GM18951 (cell line): ENCODE data around the gene GRK3.
"Not testable (repeated sequence)": the region's sequence is repeated elsewhere in the genome, so short reads cannot be mapped to it uniquely, and the experiment has no call there.

Experiments
- POLR2A ChIP-seq: IDR thresholded peaks from 4 replicates; pipeline ENCODE4 v1.6.1; 2011; ENCODE audit warnings: mild to moderate bottlenecking; ENCODE audit not compliant: insufficient read length, insufficient read depth; ENCODE audit errors: extremely low read depth
- in situ Hi-C: fragments of 300-500 bp; cut with MboI; formaldehyde crosslinking; loops from one replicate; pipeline ENCODE4 v1.12.0; 2022; ENCODE audit warnings: low sequenced_read_pairs, mixed read lengths, inconsistent platforms; ENCODE audit not compliant: unreplicated experiment

GRK3 gene

DNA sequence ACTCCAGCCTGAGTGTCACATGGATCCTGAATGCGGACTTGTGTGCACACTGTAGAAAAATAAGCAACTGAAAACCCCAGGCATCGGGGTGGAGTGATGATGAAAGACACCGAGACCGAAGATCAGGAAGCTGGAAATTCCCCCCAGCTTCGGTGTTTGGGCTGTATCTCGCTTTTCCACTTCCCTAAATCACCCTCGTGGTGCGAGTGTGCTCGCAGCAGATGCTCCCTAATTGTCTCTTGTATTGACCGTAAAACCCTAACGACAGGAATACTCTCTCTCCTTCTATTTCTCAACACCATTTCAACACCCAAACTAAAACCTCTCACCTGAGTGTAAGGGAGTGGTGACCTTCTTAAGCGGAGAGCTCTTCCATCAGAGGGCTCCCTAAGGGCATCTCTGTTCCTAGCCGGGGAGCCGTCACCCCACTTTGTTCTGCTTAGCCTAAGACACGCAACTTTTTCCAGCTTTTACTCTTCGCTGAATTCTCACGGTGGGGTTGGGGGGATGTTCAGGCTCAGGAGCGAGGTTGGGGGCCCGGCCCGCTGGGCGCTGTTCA, 635 bp upstream of the GRK3 start:
- in situ Hi-C loops, result no loop called here
- no peak for TF ChIP-seq POLR2A

DNA sequence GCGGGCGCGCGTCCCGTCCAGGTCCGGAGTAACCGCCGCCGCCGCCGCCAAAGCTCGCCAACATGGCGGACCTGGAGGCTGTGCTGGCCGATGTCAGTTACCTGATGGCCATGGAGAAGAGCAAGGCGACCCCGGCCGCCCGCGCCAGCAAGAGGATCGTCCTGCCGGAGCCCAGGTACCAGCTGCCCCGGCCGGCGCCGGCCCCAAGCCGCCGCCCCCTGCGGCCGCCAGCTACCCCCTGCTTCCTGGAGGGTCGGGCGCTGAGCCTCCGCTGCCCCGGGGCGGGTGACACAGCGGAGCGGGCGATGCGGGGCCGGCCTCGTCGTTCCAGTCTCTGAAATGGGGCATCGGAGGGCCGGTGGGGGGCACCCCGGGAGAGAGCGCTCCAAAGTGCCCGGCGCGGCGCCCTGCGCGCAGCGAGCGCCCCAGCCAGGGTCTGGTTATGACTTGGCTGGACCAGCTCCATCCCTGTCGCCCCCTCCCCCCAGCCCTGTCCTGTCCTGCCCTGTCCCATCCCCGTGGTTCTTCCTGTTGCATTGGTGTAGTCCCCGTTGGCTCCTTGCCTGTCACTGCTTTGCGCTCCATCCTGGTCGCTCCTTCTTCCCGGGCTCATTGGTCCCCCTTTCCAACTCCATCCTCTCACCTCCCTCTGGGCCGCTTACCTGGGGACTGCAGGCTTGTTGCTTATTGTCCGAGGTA, 653 bp downstream of the GRK3 start:
- no peak for TF ChIP-seq POLR2A
- in situ Hi-C loops, result no loop called here

GRCh38 chr22:25566186-25566897, 1.9 kb downstream of the GRK3 start:
- in situ Hi-C loops, result no loop called here
- no peak for TF ChIP-seq POLR2A

DNA sequence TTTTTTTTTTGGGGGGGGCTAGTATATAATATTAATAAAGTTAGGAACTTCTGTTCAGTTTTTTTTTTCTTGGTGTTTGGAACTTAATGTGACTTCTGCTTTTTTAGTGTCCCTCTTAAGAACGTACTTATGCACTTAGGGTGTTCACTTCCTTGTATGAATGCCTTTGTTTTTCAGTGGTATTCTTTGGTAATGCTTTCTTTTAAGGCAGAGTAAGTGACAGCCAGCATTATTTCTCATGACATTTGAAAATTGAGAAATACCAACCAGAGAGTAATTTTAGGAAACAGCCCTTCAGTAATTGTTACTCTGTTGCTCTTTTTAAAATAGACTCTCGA, 2.4 kb downstream of the GRK3 start:
- in situ Hi-C loops, result no loop called here
- no peak for TF ChIP-seq POLR2A

- in situ Hi-C loops, result no loop called here
- TF ChIP-seq POLR2A, result no peak
Measured at GRCh38 chr22:25567251-25567675, 2.8 kb downstream of the GRK3 start.

DNA sequence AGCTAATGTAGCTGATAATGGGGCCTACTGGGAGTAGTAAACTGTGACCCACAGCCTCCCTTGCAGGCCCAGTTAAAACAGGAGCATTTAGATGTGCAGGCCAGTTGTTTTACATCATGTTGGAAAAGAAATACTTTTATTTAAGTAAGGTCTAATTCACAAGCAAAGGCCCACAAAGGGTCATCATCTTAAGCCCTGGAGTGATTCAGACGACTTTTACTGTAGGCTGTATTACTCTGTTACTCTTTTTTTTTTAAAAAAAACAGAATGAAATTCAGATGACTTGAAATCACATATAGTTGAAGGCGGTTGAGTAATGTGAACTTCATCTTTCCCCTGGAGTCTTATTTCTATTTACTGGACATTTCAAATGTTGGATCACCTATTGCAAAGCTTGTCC, 3.6 kb downstream of the GRK3 start:
- in situ Hi-C loops, result not testable (repeated sequence)

DNA sequence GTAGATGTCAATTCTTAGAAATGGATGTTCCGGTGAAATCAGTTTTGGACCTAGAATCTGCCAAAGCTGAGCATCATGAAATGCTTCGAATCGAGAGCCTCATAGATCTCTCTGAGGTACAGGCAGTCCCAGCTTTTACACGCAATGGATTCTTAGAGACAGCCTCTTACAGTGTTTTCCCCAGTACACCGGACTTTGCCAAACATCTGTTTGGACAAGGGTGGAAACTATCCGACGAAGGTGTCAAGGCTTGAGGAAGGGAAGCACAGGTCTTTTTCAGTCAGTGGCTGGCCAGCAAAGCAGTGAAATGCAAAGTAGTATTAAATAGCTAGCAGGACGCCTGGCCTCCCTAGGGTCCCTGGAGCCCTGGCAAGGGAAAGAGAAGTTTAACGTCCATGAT, 4.9 kb downstream of the GRK3 start:
- in situ Hi-C loops, result no loop called here
- TF ChIP-seq POLR2A, result no peak

DNA sequence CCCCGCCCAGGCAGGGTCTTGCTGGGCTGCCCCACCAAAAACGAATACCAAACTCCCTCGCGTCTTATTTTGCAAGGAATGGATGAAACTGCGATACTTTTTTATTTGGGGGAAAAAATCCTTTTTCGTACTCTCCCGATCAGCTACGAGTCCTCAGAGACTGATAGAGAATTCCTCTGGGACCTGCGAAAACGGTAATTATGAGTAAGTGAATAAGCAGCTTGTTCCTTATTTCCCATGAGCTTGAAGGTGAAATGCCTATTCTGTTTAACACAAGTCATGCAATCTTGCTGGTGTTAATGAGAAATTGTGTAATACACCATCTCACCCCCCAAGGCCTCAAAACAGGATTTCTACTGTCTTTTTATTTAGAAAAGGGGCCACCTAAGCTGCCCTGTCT, 5.5 kb downstream of the GRK3 start:
- no peak for TF ChIP-seq POLR2A
- in situ Hi-C loops, result no loop called here

DNA sequence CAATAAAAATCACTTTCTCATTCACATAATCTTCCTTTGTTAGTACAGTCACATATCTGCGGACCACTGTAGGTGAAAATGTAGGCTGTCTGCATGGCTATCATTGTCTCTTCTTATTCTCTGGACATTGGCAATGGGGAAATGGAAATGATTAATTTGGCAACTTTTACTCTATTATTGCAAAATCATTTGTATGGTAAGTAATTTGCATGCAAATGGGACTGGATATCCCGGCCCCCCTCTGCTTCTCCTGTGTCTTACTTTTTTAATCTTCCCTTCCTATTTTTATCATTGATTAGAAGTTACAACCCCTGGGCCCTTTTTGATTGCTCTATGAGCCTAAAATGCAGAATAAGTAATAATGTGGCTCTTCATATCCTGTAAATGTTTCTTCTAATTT, 6.0 kb downstream of the GRK3 start:
- in situ Hi-C loops, result no loop called here
- TF ChIP-seq POLR2A, result no peak

- in situ Hi-C loops, result not testable (repeated sequence)
Measured at GRCh38 chr22:25571969-25572707, 7.7 kb downstream of the GRK3 start.

- no peak for TF ChIP-seq POLR2A
- in situ Hi-C loops, result no loop called here
Measured at GRCh38 chr22:25572708-25573171, 8.3 kb downstream of the GRK3 start.

DNA sequence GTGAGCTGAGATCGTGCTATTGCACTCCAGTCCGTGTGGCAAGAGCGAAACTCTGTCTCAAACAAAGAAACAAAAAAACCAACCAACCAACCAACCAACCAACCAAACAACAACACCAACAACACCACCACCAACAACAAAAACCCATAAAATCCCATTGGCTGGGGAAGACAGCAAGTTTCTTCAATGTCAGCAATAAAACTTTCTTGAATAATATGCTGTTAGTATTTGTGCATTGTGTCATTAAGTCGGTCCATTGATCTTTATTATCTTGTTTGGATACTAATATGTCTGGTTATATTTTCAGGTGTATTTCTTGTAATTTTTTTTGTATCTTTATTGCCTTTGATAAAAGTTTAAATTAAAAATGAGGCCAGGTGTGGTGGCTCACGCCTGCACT, 9.4 kb downstream of the GRK3 start:
- no peak for TF ChIP-seq POLR2A
- in situ Hi-C loops, result no loop called here

DNA sequence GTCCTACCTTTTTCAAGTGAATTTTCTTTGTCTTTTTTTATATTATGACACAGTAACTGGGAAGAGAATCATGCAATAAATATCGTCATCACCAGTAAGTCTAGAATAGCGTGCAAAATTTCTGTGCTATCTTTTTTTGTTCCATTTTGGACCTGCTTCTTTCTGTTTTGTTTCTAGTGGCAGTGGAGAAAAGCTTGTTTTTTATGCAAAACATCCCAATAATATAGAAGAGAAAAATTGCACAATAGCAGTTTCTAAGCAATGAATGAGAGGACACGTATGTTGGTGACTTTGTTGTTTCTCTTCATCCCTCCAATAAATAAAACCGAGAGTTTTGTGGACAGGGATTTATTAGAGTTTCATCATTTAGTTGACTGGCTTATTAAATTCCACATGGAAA, 10.3 kb downstream of the GRK3 start:
- TF ChIP-seq POLR2A, result no peak

DNA sequence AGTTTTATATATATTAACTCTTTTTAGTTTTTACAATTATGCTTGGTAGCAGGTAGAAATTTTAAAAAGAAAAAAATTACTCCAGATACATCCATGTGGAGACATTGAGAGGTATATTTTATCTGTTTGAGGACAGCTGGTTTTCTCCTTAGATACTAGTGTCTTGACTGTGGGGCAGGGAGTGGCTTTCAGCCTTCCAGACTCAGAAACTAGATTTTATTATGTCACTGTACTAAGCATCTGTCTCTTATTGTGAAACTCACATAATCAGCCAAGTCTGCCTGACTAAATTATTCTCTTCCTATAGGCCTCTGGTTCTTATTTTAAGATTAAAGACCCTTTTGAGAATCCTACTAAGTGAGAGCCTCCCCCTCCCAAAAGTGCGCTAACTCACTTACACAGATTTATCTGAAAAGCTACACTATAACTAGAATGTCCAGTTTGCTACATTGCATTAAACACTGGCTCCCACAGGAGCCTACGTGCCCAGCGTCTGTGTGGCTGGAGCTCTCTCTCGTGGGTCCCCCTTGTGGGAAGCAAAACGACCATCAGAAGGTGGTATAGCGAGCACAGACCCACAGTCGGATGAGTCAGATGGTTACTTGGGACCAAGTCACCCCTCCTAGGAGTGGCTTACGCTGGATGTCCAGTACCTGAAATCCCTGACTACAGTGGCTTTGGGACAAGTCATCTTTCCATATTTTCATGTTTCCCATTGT, 11.4 kb downstream of the GRK3 start:
- in situ Hi-C loops, result not testable (repeated sequence)

More for the DNA sequence above, 10.3 kb downstream of the GRK3 start:
- in situ Hi-C loops, result no loop called here

DNA sequence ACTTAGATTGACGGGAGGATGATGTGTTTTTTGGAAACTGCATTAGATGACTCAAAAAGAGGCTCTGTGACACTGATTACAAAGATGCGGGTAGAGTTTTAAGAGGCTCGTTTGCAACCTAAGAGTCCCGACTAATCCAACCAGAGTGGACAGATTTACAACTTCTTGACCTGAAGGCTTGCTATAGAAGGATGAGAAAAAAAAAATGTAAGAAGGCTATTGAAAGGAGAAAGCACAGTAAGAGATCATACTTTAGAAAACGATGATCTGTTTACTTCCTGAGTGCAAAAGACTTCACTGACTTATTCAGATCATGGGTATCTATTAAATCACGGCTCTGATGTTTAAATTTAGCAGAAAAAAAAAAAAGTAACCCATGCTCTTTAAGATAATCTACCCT, 17.0 kb downstream of the GRK3 start:
- in situ Hi-C loops, result loop anchor here (5.0 kb wide), 1 partner anchor 294 kb away; no protein-coding TSS in a partner anchor
